Upper lobe of left lung (tissue), 4 donors: ENCODE measurements around the gene ST8SIA5.

Experiments
- EP300 ChIP-seq, 4 donors: sonication (generic); formaldehyde crosslinking; IDR thresholded peaks; one replicate each; pipeline ENCODE4 v1.5.1; 2017; ENCODE audit warnings: antibody characterized with exemption in 4 of 4, control low read depth in 2 of 4
- POLR2A ChIP-seq, 4 donors: fragments of 450-650 bp; IDR thresholded peaks; one replicate each; pipeline ENCODE4 v1.5.1; 2016 to 2017; ENCODE audit warnings: antibody characterized with exemption in 4 of 4, mild to moderate bottlenecking in 2 of 4
- POLR2AphosphoS5 ChIP-seq, 2 donors: sonication (generic); formaldehyde crosslinking; IDR thresholded peaks; one replicate each; pipeline ENCODE4 v1.5.1; 2017; ENCODE audit warnings: antibody characterized with exemption in 2 of 2
- TF ChIP-seq, protein P1 (sequence below), 6 experiments: fragments of 450-650 bp in 4 of 6; fragments of 200-600 bp in 2 of 6; sonication (generic) in 2 of 6; IDR thresholded peaks; one replicate each; pipeline ENCODE4 v1.5.1; 2016 to 2019; ENCODE audit warnings: antibody characterized with exemption in 6 of 6

DNA sequence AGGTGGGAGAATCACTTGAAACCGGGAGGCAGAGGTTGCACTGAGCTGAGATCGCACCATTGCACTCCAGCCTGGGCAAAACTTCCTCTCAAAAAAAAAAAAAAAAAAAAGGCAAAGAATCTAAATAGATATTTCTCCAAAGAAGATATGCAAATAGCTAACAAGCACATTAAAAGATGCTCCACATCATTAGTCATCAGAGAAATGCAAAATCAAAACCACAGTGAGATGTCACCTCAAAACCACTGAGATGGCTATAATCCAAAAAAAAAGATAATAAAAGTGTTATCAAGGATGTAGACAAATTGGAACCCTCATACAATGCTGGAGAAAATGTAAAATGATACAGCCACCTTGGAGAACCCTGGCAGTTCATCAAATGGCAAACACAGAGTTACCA lies 8.4 kb downstream of the ST8SIA5 start:
- TF ChIP-seq, protein P1, sequence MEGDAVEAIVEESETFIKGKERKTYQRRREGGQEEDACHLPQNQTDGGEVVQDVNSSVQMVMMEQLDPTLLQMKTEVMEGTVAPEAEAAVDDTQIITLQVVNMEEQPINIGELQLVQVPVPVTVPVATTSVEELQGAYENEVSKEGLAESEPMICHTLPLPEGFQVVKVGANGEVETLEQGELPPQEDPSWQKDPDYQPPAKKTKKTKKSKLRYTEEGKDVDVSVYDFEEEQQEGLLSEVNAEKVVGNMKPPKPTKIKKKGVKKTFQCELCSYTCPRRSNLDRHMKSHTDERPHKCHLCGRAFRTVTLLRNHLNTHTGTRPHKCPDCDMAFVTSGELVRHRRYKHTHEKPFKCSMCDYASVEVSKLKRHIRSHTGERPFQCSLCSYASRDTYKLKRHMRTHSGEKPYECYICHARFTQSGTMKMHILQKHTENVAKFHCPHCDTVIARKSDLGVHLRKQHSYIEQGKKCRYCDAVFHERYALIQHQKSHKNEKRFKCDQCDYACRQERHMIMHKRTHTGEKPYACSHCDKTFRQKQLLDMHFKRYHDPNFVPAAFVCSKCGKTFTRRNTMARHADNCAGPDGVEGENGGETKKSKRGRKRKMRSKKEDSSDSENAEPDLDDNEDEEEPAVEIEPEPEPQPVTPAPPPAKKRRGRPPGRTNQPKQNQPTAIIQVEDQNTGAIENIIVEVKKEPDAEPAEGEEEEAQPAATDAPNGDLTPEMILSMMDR (IDR thresholded peaks at IDR 0.05), result no peak
- TF ChIP-seq POLR2AphosphoS5 (IDR thresholded peaks at IDR 0.05), result no peak
- TF ChIP-seq POLR2A (IDR thresholded peaks at IDR 0.05), result no peak
- TF ChIP-seq EP300 (IDR thresholded peaks at IDR 0.05), result no peak
